Neural progenitor cell (in vitro differentiated cells): Measurements from ENCODE around the gene SOCS3. TPM values are rescaled to one million over a fixed set of nuclear protein-coding genes. Genes with fewer than 3 reads are reported as not detected.

Source experiments
- DNase-seq: peaks from one replicate; pipeline ENCODE4 v3.0.0-alpha.2; 2016; ENCODE audit warnings: low spot score
- H2AFZ ChIP-seq: fragments of 200-600 bp; sonication (generic); replicated peaks from 2 replicates; pipeline ENCODE4 v1.6.1; 2016; ENCODE audit warnings: antibody characterized with exemption
- H3F3A ChIP-seq: fragments of 200-600 bp; sonication (generic); 2 replicates; pipeline ENCODE4 v1.6.1; 2016; ENCODE audit warnings: antibody characterized with exemption, low read depth
- H3K27ac ChIP-seq: fragments of 200-600 bp; sonication (generic); 2 replicates; pipeline ENCODE4 v1.5.1; 2016; ENCODE audit warnings: mild to moderate bottlenecking
- H3K27me3 ChIP-seq: fragments of 200-600 bp; sonication (generic); 2 replicates; pipeline ENCODE4 v1.6.1; 2016; ENCODE audit warnings: mild to moderate bottlenecking, moderate library complexity
- H3K36me3 ChIP-seq: fragments of 200-600 bp; sonication (generic); 2 replicates; pipeline ENCODE4 v1.5.1; 2016
- H3K4me1 ChIP-seq: fragments of 200-600 bp; sonication (generic); 2 replicates; pipeline ENCODE4 v1.6.1; 2016; ENCODE audit warnings: mixed run types
- H3K4me2 ChIP-seq: fragments of 200-600 bp; sonication (generic); 2 replicates; pipeline ENCODE4 v1.6.1; 2016
- H3K4me3 ChIP-seq: fragments of 200-600 bp; sonication (generic); 2 replicates; pipeline ENCODE4 v1.5.1; 2016
- H3K79me2 ChIP-seq: fragments of 200-600 bp; sonication (generic); 2 replicates; pipeline ENCODE4 v1.6.1; 2016; ENCODE audit warnings: low read depth
- H3K9ac ChIP-seq: fragments of 200-600 bp; sonication (generic); 2 replicates; pipeline ENCODE4 v1.6.1; 2016
- H3K9me3 ChIP-seq: fragments of 200-600 bp; sonication (generic); 2 replicates; pipeline ENCODE4 v1.5.1; 2016; ENCODE audit warnings: low read depth
- H4K20me1 ChIP-seq: fragments of 200-600 bp; sonication (generic); 2 replicates; pipeline ENCODE4 v1.6.1; 2016; ENCODE audit warnings: low read depth
- H3K27ac Mint-ChIP-seq: 3 replicates; pipeline ENCODE4 v1.8.0; 2021; ENCODE audit warnings: mixed read lengths
- H3K27me3 Mint-ChIP-seq: 2 replicates; pipeline ENCODE4 v1.8.0; 2022; ENCODE audit warnings: low read depth, mild to moderate bottlenecking, inconsistent platforms, moderate library complexity, mixed read lengths; ENCODE audit not compliant: insufficient read depth
- H3K36me3 Mint-ChIP-seq: 3 replicates; pipeline ENCODE4 v1.8.0; 2021; ENCODE audit warnings: mixed read lengths
- H3K4me1 Mint-ChIP-seq: 3 replicates; pipeline ENCODE4 v1.8.0; 2021; ENCODE audit warnings: mixed read lengths
- H3K4me3 Mint-ChIP-seq: 3 replicates; pipeline ENCODE4 v1.8.0; 2021; ENCODE audit warnings: mild to moderate bottlenecking, moderate library complexity, mixed read lengths
- H3K9me3 Mint-ChIP-seq: 3 replicates; pipeline ENCODE4 v1.8.0; 2020; ENCODE audit warnings: mixed read lengths
- CTCF ChIP-seq: fragments of 200-600 bp; sonication (generic); IDR thresholded peaks from 2 replicates; pipeline ENCODE4 v1.5.1; 2017; ENCODE audit warnings: antibody characterized with exemption, mild to moderate bottlenecking
- EZH2 ChIP-seq: fragments of 200-600 bp; sonication (generic); IDR thresholded peaks from 2 replicates; pipeline ENCODE4 v1.6.1; 2017; ENCODE audit warnings: antibody characterized with exemption, mild to moderate bottlenecking, moderate library complexity
- EZH2phosphoT487 ChIP-seq: fragments of 200-600 bp; sonication (generic); IDR thresholded peaks from 2 replicates; pipeline ENCODE4 v1.6.1; 2017; ENCODE audit warnings: antibody characterized with exemption
- total RNA-seq: library from RNA; depleted of rRNA; stranded (reverse); fragments of >200 nt; gene quantifications from 2 replicates; pipeline ENCODE4 v1.2.3, GENCODE V29; 2015; ENCODE audit warnings: low replicate concordance

The SOCS3 gene
- total RNA-seq, 1 donor from 2014 or later, result 7.5 TPM

GRCh38 chr17:78407387-78408000 is 47.6 kb upstream of the SOCS3 start:
- Histone ChIP-seq H2AFZ (no peak overlapping the region), H3K9ac (no peak overlapping the region), H3K27me3 (no peaks in the 10 kb centered on the region), H3K4me3 (no peak overlapping the region), H3K27ac (no peak overlapping the region), H3K4me1 (no peaks in the 10 kb centered on the region), H3K4me2 (no peak overlapping the region), H3K9me3 (no peaks in the 10 kb centered on the region), H3F3A (no peaks in the 10 kb centered on the region), H4K20me1 (peaks cover 43% of the 10 kb centered on the region), H3K36me3 (no peaks in the 10 kb centered on the region), H3K79me2 (peaks cover 47% of the 10 kb centered on the region)
- Mint-ChIP-seq H3K9me3 (no peaks in the 10 kb centered on the region), H3K4me3 (no peak overlapping the region), H3K27me3 (peaks cover 2% of the 10 kb centered on the region), H3K4me1 (peaks cover 4% of the 10 kb centered on the region), H3K36me3 (peaks cover 12% of the 10 kb centered on the region), H3K27ac (no peak overlapping the region)
- DNase-seq, result no peak
- TF ChIP-seq EZH2 (no peak), CTCF (no peak), EZH2phosphoT487 (no peak)

- Mint-ChIP-seq H3K9me3 (no peaks in the 10 kb centered on the region), H3K4me3 (no peak overlapping the region), H3K27ac (no peak overlapping the region), H3K4me1 (peaks cover 4% of the 10 kb centered on the region), H3K27me3 (peaks cover 2% of the 10 kb centered on the region), H3K36me3 (peaks cover 15% of the 10 kb centered on the region)
- no peak overlapping the region for H3K4me3 ChIP-seq
- H3K36me3 ChIP-seq, result no peaks in the 10 kb centered on the region
- H3K4me2 ChIP-seq, result no peak overlapping the region
- no peak overlapping the region for H2AFZ ChIP-seq
- H3K4me1 ChIP-seq, result no peaks in the 10 kb centered on the region
- no peak for TF ChIP-seq CTCF
- TF ChIP-seq EZH2, result no peak
- TF ChIP-seq EZH2phosphoT487, result no peak
- no peak for DNase-seq
- no peaks in the 10 kb centered on the region for H3F3A ChIP-seq
- H3K27ac ChIP-seq, result no peak overlapping the region
- H3K79me2 ChIP-seq, result peaks cover 41% of the 10 kb centered on the region
- H3K27me3 ChIP-seq, result no peaks in the 10 kb centered on the region
- H4K20me1 ChIP-seq, result peaks cover 38% of the 10 kb centered on the region
- H3K9ac ChIP-seq, result no peak overlapping the region
- no peaks in the 10 kb centered on the region for H3K9me3 ChIP-seq
Observed at GRCh38 chr17:78406920-78407319, 47.0 kb upstream of the SOCS3 start.

- H3K9me3 Mint-ChIP-seq, result no peaks in the 10 kb centered on the region
- H3K4me2 ChIP-seq, result no peak overlapping the region
- H3K27ac Mint-ChIP-seq, result no peak overlapping the region
- no peak overlapping the region for H3K4me3 ChIP-seq
- DNase-seq, result no peak
- peaks cover 18% of the 10 kb centered on the region for H3K36me3 Mint-ChIP-seq
- no peaks in the 10 kb centered on the region for H3F3A ChIP-seq
- no peak for TF ChIP-seq EZH2phosphoT487
- no peak for TF ChIP-seq CTCF
- no peak for TF ChIP-seq EZH2
- no peak overlapping the region for H2AFZ ChIP-seq
- H3K4me1 Mint-ChIP-seq, result peaks cover 4% of the 10 kb centered on the region
- H3K27me3 Mint-ChIP-seq, result peaks cover 2% of the 10 kb centered on the region
- H3K4me1 ChIP-seq, result no peaks in the 10 kb centered on the region
- no peaks in the 10 kb centered on the region for H3K9me3 ChIP-seq
- no peaks in the 10 kb centered on the region for H3K36me3 ChIP-seq
- no peaks in the 10 kb centered on the region for H3K27me3 ChIP-seq
- H3K27ac ChIP-seq, result no peak overlapping the region
- no peak overlapping the region for H3K9ac ChIP-seq
- H4K20me1 ChIP-seq, result peaks cover 35% of the 10 kb centered on the region
- H3K4me3 Mint-ChIP-seq, result no peak overlapping the region
- peaks cover 41% of the 10 kb centered on the region for H3K79me2 ChIP-seq
Observed at GRCh38 chr17:78406396-78406795, 46.5 kb upstream of the SOCS3 start.
